ENCODE data around the gene MAPKAPK2.
"Not testable (repeated sequence)": the region's sequence is repeated elsewhere in the genome, so short reads cannot be mapped to it uniquely, and the experiment has no call there.

MAPKAPK2 gene

DNA sequence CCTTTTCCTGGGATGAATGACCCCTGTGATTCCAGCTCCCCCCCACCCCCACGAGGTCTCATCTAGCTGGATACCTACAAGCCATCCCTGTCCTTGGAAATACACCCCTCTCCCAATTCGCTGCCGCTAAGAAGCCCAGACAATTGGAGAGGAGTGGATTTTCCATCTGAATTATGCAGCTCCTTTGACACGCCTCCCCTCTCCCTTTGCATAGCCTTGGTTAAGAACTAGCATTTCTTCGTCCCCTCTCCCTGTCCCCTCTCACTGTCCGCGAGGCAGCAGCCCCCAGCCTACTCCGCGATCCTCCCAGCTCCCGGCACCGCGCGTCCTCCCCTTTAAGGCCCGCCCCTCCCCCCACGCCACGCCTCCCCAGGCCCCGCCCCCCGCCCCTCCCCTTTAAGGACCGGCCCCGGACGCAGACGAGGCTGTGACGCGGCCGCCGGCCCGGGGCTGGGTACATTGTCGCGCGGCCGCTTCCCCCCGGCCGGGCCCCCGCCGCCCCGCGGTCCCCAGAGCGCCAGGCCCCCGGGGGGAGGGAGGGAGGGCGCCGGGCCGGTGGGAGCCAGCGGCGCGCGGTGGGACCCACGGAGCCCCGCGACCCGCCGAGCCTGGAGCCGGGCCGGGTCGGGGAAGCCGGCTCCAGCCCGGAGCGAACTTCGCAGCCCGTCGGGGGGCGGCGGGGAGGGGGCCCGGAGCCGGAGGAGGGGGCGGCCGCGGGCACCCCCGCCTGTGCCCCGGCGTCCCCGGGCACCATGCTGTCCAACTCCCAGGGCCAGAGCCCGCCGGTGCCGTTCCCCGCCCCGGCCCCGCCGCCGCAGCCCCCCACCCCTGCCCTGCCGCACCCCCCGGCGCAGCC, at the start of gene MAPKAPK2:
MAPKAPK2 (plus strand) TSS at position 428 of the 856 bp plus-strand sequence; CDS start at position 753, 325 bp downstream.
- DNase-seq, result no peak

DNA sequence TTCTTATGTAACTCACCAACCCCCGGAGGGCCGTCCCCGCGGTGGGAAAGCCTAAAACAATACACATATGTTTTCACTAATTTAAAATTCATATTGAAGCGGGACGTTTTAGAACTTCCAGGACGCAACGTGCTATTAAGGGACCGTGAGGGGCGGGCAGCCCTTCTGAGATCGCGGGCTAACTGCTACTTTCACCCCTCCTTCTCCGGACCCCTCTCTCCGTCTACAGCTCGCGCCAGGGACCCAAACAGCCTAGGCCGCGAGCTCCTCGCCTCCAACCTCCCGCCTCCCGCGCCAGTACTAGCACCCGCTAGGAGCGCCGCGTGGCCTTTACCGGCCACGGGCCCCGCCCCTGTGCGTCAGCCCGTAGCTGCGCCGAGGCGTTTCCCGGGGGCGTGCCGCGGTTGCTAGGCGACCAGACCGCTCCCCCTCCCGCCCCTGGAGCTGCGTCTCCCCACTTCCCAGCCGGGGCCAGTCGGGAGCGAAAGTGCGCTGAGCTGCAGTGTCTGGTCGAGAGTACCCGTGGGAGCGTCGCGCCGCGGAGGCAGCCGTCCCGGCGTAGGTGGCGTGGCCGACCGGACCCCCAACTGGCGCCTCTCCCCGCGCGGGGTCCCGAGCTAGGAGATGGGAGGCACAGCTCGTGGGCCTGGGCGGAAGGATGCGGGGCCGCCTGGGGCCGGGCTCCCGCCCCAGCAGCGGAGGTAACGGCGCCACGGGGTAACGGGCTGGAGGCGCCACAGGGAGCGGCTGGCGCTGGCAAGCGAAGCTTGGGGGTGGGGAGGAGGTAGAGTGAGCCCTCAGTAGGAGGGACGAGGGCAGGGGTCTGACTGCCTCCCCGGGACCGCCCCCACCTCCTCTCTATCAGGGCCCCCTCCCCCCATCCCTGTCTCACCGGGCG, 49.4 kb upstream of the MAPKAPK2 start, which contains the start of gene DYRK3:
DYRK3 (plus strand) TSS at position 457 of the 898 bp plus-strand sequence; CDS start at position 625, 168 bp downstream.
- peak; percentile 85 for DNase-seq

DNA sequence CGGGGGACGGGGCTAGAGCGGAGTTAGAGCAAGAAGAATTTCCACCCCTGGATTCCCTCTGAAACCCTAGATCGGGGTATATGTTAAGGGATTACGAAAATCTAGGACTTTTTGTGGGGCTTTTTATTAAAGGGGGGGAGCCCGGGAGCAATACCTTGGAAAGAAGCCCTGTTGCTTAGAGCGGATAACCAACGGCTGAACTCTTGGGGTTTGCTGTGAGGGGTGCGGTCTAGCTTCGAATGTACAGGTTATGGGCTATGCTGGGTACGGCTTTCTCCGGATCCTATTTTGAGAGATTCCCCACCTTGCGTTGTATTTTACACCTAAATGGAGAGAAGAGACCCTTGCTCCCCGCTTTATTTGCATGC, 48.7 kb upstream of the MAPKAPK2 start:
- DNase-seq, result no peak

DNA sequence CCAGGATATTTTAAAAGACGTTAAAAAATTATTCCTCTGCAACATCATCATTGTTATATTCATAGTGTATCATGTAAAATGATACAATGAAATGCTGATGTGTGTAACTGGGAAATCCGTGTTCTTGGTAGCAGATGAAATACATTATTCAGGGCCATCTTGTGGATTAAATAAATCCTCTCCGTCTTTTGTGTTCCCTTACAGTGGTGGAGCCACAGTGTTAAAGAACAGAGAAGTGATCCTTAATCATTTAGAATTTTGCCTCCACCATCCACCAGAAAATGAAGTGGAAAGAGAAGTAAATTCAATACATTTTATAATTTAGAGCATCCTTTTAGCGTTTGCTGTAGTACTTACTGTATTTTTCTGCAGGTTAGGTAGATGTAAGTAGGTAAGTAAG, 48.0 kb upstream of the MAPKAPK2 start:
- DNase-seq, result no peak

DNA sequence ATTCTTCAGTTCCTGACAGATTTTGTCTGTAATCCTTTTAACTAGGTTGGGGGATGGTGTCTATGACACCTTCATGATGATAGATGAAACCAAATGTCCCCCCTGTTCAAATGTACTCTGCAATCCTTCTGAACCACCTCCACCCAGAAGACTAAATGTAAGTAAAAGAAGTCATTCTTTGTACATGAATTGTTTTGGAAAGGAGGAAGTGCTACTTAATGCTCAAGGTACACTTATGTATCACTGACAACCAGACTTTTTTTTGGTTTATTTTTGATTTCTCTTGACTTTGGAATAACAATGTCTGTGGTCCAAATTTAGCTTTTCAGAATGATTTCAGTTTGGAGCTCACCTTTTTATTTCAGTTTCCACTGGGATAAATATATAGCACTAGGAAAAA, 47.1 kb upstream of the MAPKAPK2 start:
- DNase-seq, result peak; percentile 3

DNA sequence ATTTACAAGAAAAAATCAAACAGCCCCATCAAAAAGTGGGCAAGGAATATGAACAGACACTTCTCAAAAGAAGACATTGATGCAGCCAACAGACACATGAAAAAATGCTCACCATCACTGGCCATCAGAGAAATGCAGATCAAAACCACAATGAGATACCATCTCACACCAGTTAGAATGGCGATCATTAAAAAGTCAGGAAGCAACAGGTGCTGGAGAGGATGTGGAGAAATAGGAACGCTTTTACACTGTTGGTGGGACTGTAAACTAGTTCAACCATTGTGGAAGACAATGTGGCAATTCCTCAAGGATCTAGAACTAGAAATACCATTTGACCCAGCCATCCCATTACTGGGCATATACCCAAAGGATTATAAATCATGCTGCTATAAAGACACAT, 42.6 kb upstream of the MAPKAPK2 start:
- DNase-seq, result not testable (repeated sequence)

DNA sequence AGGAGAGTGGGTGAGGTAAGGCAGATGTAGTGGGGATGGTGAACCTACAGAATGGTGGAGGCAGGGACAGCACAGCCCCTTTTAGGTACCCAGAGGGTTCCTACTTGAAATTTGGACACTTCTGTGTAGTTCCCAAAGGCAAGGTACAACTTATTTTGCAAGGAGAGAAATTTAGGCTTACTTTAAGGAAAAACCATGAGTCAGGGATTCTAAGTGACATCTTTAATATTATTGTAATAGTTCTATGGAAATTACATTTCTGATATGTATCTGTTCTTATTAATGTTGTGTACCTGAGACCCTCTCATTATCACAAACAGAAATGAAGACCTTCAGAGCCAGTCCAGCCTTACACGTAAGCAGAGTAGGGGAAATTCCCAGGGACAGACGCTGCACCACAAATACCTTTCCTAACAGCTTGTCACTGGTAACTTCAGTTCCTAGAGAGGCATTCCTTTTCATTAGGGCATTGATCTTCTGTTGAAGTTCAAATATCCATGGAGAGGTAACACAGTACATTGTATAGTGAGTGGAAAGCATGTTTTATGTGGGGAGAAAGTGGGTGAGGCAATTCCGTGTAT, 41.5 kb upstream of the MAPKAPK2 start:
- DNase-seq, result no peak

DNA sequence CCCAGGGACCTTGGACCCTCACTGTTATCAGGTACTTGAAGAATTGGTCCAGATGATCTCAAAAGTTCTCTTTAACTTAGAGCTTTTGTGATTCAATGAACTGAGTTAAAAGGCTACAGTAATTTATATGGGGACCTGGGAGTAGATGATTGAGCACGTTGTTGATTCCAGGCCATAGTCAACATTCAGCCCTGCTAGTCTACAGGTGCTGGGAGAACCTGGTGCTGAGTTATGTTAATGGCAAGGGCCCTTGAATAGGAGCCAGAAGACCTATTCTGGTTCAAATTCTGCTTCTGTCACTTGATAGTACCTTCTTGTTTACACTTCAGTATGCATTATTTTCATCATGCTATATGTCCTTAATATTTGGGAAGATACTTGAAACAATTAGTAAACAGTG, 38.2 kb upstream of the MAPKAPK2 start:
- DNase-seq, result no peak

DNA sequence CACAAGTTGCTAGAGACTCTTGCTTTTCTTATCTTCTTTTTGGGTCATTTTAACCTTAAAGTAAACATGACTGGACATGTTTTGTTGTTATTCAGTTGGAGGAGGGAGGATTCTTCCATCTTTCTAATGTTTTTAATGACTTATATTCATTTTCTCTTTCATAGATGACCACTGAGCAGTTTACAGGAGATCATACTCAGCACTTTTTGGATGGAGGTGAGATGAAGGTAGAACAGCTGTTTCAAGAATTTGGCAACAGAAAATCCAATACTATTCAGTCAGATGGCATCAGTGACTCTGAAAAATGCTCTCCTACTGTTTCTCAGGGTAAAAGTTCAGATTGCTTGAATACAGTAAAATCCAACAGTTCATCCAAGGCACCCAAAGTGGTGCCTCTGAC, 37.5 kb upstream of the MAPKAPK2 start:
- no peak for DNase-seq

DNA sequence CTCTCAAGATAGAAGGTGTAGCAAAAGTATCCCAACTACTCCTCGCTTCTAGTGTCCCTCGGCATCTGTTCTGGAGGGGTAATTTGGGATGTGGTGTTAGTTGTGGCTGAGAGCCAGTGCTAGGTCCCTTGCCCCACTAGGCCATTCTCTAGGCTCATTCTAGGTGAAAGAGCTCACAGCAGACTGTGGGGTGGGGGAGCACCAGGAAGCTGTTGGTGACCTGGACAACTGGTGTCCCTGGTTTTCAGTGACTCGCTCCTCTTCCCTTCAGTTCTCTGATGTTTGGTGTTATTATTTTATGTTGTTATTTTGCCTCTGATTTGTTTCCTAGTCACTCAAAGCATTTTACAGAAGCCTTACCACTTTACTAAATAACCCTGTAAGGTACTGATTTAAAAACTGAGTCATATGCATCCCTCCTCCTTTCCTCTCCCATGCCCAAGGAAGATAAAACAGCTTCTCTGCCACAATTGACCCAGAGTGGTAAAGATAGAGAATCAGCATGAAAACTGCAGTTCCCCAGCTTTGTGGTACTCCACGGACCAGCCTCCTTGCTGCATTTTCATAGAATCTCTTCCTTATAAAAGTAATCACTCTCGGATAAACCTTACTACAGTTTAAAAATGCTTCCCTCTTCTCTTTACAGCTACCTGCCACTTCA, 35.3 kb upstream of the MAPKAPK2 start:
- DNase-seq, result no peak

DNA sequence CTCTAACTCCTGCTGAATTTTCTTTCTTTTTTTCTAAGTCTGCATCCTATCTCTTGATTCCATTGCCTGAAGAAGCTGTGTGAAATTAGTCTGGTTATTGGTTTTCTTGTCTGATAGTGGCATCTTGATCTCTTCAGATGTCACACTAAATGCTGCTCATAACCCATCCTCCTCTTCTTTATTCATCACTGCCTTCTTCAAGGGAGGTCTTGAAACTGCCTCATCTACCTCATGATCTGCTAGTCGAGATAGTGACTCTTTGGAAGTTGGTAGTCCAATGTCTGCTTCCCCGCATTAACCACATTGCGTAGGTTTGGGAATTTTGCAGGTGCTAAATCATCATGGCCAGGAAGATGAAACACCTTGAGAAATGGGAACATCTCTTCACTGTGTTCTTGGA, 33.7 kb upstream of the MAPKAPK2 start:
- no peak for DNase-seq

DNA sequence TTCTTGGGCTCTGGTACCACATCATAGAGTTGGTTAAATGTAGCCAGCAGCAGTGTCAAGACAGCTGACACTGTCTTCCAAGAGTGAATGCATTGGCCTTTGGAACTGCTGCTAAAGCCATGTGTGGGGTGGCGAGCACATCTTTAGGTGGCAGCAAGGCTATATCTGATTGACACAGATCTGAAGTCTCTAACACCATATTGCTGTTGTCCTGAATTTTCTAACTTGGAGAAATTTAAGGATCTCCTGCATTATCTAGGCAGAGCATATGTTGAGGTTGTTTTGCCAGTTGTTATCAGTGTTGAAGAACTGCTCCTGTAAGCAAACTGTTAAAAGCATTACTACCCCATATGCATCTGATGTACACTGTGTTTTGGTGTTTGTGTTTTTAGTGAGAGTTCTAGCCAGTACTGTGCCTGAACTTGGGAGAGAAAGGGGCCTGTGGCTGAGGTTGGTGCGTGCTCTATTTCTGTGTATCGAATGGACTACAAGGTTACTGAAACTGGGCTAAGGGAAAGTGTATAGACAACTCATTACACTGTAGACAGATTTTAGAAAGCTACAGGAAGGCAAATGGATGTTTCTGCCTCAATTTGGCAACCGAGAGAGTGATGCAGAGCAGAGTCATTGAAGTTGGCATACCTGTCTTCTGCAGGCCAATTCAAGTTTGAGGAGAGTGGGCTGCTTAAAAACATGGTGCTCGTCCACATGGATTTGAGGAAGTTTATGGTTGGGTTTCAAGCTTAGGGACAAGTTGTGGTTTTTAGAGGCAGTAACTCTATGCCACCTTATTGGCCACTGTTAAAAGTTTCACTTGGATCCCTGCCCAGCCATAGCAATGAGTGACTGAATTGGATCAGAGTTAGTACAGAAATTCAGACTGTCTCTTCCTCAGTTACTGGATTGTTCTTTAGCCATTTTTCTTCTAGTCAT, 32.5 kb upstream of the MAPKAPK2 start:
- DNase-seq, result peak; percentile 50

DNA sequence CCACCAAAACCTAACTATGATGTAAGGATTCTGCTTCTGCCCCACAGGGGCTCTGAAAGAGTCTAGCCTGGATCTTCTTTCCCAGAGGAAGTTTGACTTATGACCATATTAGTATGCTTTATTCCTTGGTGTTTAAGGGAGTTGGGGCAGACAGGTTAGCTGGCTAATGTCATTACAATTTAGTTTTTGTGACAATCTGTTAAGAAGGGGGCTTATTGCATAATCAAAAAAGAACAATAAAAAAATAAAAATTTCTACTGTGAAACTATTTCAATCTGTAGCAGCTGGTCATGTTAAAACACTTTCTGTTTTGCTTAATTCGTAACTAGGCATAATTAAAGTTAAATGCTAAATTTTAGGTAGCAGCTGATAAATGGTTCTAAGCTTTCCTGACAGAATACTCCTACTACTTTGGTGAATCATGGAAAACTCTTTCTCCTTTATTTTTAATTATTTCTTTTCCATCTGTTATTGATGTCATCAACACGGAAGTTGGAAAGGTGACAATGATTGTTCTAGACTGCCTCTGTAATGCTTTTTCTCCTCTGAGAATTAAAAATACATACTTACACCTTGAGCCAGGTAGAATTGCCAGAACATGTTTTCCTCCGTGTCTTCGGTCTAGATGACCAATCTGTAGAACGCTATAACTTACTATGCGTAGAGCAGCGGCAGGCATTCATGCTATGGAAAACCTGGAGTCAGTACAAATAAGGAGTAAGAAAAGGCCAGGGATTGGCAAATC, 30.8 kb upstream of the MAPKAPK2 start:
- DNase-seq, result no peak

DNA sequence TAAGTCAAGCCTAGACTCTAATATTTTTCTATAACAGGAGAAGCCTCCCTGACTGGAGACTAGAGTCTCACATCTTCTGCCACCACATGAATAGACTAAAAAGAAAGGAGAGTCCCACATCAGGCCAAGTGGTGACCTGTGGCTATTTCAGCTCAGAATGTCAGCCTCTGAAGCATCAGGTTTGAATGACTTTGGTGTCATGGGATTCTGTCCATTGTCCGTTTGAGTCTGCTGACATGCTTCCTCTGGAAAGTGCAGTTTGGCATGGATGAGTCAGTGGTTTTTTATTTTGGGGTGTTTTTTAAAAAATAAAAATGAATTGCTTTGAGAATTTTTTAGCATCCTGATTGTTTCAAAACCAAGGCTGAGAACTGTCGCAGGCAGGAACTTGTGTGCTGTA, 29.9 kb upstream of the MAPKAPK2 start:
- DNase-seq, result no peak

DNA sequence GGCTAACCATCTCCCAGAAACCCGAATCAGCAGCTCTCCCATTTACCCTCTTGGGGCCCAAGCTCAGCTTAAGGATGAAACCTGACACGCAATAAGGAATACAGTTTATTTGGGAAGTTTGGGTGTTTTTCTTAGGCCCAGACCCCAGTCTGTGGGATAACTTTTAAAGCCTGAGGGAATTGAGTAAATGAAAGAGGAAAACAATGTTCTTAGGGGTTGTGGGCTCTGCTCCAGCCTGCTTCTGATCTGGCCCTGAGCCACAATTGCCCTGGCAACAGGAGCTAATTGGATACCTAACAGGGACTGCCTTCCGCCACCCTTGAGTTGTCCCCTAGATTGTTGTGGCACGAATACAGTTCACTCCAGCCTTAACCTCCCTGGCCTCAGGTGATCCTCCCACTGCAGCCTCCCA, 29.2 kb upstream of the MAPKAPK2 start:
- no peak for DNase-seq

DNA sequence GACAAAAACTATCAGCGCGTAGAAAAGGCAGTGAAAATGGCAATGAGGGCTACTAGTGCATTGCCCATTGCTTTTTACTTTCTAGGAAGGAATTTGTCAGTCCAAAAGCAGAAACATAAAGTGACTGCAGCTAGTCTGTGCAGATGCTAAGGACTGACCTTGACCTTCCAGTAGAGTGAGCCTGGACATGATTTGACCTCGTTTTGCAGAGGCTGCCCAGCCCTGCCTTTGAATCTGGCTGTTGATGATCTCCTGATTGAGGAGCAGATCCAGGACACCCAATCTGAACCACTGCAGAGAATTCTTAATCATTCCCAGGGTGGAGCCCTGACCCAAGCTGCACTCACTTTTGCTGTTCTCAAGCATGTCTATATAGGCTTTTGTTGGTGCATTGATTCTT, 27.8 kb upstream of the MAPKAPK2 start:
- no peak for DNase-seq

DNA sequence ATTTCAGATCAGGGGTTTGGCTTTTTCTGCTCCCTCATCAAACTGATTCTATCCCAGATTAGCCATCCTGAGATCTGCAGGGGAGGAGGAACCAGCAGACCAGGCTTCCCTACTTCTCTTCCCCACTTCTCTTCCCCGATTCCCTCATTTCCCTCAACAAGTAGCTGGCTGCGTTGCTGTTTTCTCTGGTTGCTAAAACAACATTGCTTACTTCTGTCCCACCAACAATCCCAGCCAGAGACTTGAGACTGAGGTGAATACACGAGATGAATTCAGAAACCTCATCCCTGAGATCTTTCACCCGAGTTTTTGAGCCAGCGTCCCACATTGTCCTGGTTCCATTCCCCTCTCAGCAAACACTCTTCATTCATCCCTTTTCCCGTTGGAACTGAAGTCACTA, 27.0 kb upstream of the MAPKAPK2 start:
- DNase-seq, result no peak

DNA sequence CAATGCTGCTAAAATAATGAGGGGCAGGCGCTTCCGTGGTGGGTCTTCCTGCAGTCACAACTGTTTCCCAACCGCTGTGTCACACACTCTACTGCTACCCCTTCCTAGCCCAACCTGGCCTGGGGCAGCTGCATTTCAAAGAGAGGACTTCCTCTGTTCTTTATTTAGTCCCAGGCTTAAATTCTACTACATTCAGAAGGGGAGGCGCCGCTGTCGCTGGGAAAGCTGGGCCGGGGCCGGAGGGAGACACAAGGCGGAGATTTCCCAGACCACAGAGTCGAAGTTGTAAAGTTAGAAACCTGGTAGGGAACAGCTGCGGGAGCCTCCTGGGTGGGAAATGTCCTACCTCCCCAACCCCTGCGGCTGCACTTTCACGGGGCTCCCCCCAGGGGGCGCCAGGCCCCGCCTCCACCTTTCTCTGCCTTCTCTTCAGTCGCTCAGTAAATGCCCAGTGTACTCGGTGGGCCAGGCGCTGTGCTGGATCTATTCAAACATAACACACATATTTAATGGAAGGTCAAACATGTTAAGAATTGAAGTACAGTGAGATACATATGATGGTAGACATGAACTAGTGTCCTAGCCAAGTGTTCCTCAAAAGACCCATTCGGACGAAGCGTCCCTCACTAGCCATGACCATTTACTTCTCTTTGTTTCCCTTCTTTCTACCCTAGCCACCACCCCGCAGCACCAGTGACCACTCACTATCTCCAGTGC, 26.3 kb upstream of the MAPKAPK2 start:
- peak; percentile 51 for DNase-seq

DNA sequence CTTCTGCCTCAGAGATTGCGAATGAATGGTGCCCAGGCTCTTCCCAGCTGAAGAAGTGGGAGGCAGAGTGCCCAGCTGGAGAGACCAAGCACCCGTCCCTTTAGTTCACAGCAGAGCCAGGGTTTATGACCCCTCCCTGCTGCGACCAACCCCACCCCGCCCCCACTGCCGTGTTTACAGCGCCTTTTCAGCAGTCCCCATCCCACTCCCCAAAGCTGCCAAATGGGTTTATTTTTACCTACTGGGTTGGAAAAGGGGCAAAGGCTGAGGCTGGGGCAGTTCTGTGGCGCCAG, 25.8 kb upstream of the MAPKAPK2 start:
- no peak for DNase-seq

DNA sequence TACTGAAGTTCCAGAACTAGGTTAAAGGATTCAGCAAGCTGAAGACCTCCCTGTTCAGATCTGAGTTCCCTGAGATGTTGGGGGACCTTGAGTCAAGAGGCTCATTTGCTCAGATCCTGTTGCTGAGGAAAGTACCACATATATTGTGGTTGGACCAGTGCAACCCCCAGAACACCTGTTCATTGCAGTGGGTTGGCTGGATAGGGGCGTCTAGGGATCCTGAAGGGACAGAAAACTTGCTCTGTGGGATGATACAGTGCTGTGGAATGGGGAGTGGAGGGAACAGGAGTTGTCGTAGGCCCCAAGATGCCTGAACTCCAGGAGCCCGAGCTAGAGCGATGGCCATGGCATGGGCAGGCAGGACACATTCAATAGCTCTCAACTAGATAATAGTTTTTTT, 24.6 kb upstream of the MAPKAPK2 start:
- DNase-seq, result no peak
